Lower leg skin (tissue), 4 donors: ENCODE measurements around the gene FAM193A. TPM values are rescaled to one million over a fixed set of nuclear protein-coding genes. Genes with fewer than 3 reads are reported as not detected.

Experiments used
- DNase-seq, 2 donors: peaks; one replicate each; pipeline ENCODE4 v3.0.0-alpha.2; 2019; ENCODE audit warnings: low spot score in 2 of 2
- H3K4me3 ChIP-seq: fragments of 200-600 bp; sonication (generic); 2 replicates; pipeline ENCODE4 v1.5.1; 2017; ENCODE audit warnings: mild to moderate bottlenecking, low read depth; ENCODE audit not compliant: poor library complexity, severe bottlenecking
- CTCF ChIP-seq, 3 donors: fragments of 450-650 bp; IDR thresholded peaks; one replicate each; pipeline ENCODE4 v1.5.1; 2016; ENCODE audit warnings: antibody characterized with exemption in 3 of 3, mild to moderate bottlenecking in 3 of 3, moderate library complexity in 2 of 3
- POLR2A ChIP-seq, 2 donors: fragments of 450-650 bp; IDR thresholded peaks; one replicate each; pipeline ENCODE4 v1.6.1; 2016 to 2017; ENCODE audit warnings: antibody characterized with exemption in 2 of 2, mild to moderate bottlenecking in 1 of 2, moderate library complexity in 1 of 2
- WGBS, 2 donors: methylation state at CpG; one replicate each; pipeline ENCODE4 v1.1.5; 2018; 5-methylcytosine and 5-hydroxymethylcytosine counted together
- intact Hi-C: fragments of 100-400 bp; cut with DNase I; formaldehyde crosslinking; loops from one replicate; pipeline ENCODE4 v1.15.0; 2023; ENCODE audit warnings: low total_unique reads
- total RNA-seq, 4 donors: library from RNA; depleted of rRNA; stranded (reverse); fragments of >200 nt; gene quantifications; one replicate each; pipeline ENCODE4 v1.1.0, GENCODE V29; 2016

The FAM193A gene
- total RNA-seq, 4 donors from 2014 or later, result 16.3 to 38.6 (median 25.7) TPM

- DNase-seq, result no peak
- 93 to 94% methylated on average over 8 of the region's 8 CpGs for WGBS, 2 donors
- intact Hi-C loops, result no loop called here
- no peak overlapping the region for H3K4me3 ChIP-seq
- TF ChIP-seq POLR2A (IDR thresholded peaks at IDR 0.05) (no peak), CTCF (IDR thresholded peaks at IDR 0.05) (no peak)
These were observed 165.9 kb downstream of the FAM193A start for GRCh38 chr4:2702361-2702760.

GRCh38 chr4:2702770-2703169, 166.3 kb downstream of the FAM193A start:
- intact Hi-C loops, result no loop called here
- WGBS, 2 donors, result 84 to 92% methylated on average over 7 of the region's 7 CpGs
- H3K4me3 ChIP-seq, result no peak overlapping the region
- TF ChIP-seq CTCF (IDR thresholded peaks at IDR 0.05) (no peak), POLR2A (IDR thresholded peaks at IDR 0.05) (no peak)
- no peak for DNase-seq

- 88 to 94% methylated on average over 9 of the region's 9 CpGs for WGBS, 2 donors
- TF ChIP-seq POLR2A (IDR thresholded peaks at IDR 0.05) (no peak), CTCF (IDR thresholded peaks at IDR 0.05) (no peak)
- H3K4me3 ChIP-seq, result no peak overlapping the region
- DNase-seq, result no peak
- intact Hi-C loops, result no loop called here
These were observed 175.9 kb downstream of the FAM193A start for GRCh38 chr4:2712261-2712842.

- H3K4me3 ChIP-seq, result no peak overlapping the region
- intact Hi-C loops, result no loop called here
- DNase-seq, result no peak
- TF ChIP-seq POLR2A (IDR thresholded peaks at IDR 0.05), result no peak
- WGBS, 2 donors, result 91 to 95% methylated on average over 5 of the region's 5 CpGs
These were observed 176.9 kb downstream of the FAM193A start for GRCh38 chr4:2713337-2713736.

- DNase-seq, result no peak
- intact Hi-C loops, result no loop called here
- H3K4me3 ChIP-seq, result no peak overlapping the region
- no peak for TF ChIP-seq POLR2A (IDR thresholded peaks at IDR 0.05)
- no peak for TF ChIP-seq CTCF (IDR thresholded peaks at IDR 0.05)
- WGBS, 2 donors, result 31 to 32% methylated on average over 10 of the region's 10 CpGs
These were observed 177.8 kb downstream of the FAM193A start for GRCh38 chr4:2714061-2714770.

GRCh38 chr4:2714918-2715317, 178.5 kb downstream of the FAM193A start:
- WGBS, 2 donors, result 77 to 83% methylated on average over 4 of the region's 4 CpGs
- no peak for TF ChIP-seq POLR2A (IDR thresholded peaks at IDR 0.05)
- TF ChIP-seq CTCF (IDR thresholded peaks at IDR 0.05), result no peak
- intact Hi-C loops, result no loop called here
- DNase-seq, result no peak
- no peak overlapping the region for H3K4me3 ChIP-seq
